CD4-positive, alpha-beta T cell treated with Interleukin-10 for 1 hour (primary cell): ENCODE measurements around the gene TAS2R20.

Source experiments
- DNase-seq: peaks from one replicate; pipeline ENCODE4 v3.0.0-alpha.2; 2020

Gene TAS2R20

DNA sequence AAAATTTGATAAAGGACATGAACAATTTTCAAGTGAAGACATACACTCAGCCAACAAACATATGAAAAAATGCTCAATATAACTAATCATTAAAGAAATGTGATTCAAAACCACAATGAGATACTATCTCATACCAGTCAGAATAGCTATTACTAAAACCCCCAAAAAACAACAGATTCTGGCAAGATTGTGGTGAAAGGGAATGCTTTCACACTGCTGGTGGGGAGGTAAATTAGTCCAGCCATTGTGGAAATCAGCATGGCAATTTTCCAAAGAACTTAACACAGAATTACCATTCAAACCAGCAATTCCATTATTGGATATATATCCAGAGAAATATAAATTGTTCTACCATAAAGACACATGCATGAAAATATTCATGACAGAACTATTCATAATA is 40.4 kb downstream of the TAS2R20 start:
- DNase-seq, result no peak

DNA sequence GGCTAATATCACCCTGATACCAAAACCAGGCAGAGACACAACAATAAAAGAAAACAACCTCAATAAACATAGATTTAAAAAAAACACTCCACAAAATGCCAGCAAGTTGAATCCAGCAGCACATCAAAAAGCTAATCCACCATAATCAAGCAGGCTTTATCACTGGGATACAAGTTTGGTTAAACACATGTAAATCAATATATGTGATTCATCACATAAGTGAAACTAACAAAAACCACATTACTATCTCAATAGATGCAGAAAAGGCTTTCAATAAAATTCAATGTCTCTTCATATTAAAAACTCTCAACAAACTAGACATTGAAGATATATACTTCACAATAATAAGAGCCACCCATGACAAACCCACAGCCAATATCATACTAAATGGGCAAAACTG is 42.0 kb downstream of the TAS2R20 start:
- no peak for DNase-seq

DNA sequence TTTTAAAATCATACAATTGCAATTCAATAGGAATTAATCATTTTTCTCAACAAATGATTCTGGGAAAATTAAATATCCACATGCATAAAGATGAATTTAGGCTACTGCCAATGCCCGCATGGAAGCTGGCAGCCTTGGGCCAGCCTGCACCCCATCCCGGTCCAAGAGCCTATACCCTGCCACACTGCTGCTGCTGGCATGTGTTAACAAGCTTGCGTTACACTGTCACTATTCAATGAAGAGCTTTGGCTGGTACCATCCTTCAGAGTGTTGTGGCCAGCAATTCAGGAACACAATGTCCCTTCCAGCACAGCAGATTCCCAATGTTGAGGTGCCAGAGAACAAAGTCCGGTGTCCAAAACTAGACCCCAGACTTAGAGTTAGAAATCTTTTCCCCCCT is 45.5 kb downstream of the TAS2R20 start:
- no peak for DNase-seq
